ENCODE data around the gene CDK16.

DNA sequence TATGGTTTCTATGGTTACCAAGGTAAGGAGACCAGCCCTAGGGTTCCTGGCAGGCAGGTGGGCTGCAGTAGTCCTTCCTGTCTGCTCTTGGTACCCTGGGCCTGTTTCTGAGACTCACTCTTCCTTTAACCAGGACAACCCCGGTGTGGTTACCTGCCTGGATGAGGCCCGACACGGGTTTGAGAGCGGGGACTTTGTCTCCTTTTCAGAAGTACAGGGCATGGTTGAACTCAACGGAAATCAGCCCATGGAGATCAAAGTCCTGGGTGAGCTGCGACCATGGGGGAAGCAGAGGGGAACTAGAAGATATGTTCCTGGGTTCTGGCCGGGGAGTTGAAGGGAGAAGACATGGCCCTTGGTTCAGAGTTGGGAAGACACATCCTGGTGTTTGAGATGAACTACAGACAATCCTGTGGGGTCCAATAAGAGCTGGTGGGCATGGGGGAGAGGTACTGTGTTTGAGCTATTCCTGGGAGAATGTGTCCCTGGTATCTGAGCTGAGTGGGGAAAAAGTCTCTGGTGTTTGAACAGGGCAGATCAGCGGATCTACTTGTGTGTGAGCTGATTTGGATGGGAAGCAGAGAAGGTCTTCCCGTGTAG, 17.0 kb upstream of the CDK16 start:
- no peak for TF ChIP-seq CTCF (IDR thresholded peaks at IDR 0.05; ENCODE audit: extremely low read depth in 1 of 2, insufficient read depth in 1 of 2, low read depth in 1 of 2, low read length in 2 of 2)
- TF ChIP-seq POLR2A (IDR thresholded peaks at IDR 0.05; ENCODE audit: low read depth, low read length): no peak
- no peak for TF ChIP-seq POLR2AphosphoS5 (IDR thresholded peaks at IDR 0.05; ENCODE audit: insufficient read depth, low read depth, low read length)
- TF ChIP-seq EZH2 (IDR thresholded peaks at IDR 0.05; ENCODE audit: borderline replicate concordance, low read depth, low read length, severe bottlenecking): no peak
- TF ChIP-seq, protein P1, sequence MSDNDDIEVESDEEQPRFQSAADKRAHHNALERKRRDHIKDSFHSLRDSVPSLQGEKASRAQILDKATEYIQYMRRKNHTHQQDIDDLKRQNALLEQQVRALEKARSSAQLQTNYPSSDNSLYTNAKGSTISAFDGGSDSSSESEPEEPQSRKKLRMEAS (IDR thresholded peaks at IDR 0.05; ENCODE audit: insufficient read depth, insufficient read length): no peak

Data from endothelial cell of umbilical vein (primary cell).